Lower leg skin (tissue), 4 donors: ENCODE measurements around the gene TRIM68. TPM values are rescaled to one million over a fixed set of nuclear protein-coding genes. Genes with fewer than 3 reads are reported as not detected.

Experiments
- DNase-seq, 2 donors: peaks; one replicate each; pipeline ENCODE4 v3.0.0-alpha.2; 2019; ENCODE audit warnings: low spot score in 2 of 2
- H3K4me3 ChIP-seq: fragments of 200-600 bp; sonication (generic); 2 replicates; pipeline ENCODE4 v1.5.1; 2017; ENCODE audit warnings: mild to moderate bottlenecking, low read depth; ENCODE audit not compliant: poor library complexity, severe bottlenecking
- CTCF ChIP-seq, 3 donors: fragments of 450-650 bp; IDR thresholded peaks; one replicate each; pipeline ENCODE4 v1.5.1; 2016; ENCODE audit warnings: antibody characterized with exemption in 3 of 3, mild to moderate bottlenecking in 3 of 3, moderate library complexity in 2 of 3
- POLR2A ChIP-seq, 2 donors: fragments of 450-650 bp; IDR thresholded peaks; one replicate each; pipeline ENCODE4 v1.6.1; 2016 to 2017; ENCODE audit warnings: antibody characterized with exemption in 2 of 2, mild to moderate bottlenecking in 1 of 2, moderate library complexity in 1 of 2
- WGBS, 2 donors: methylation state at CpG; one replicate each; pipeline ENCODE4 v1.1.5; 2018; 5-methylcytosine and 5-hydroxymethylcytosine counted together
- intact Hi-C: fragments of 100-400 bp; cut with DNase I; formaldehyde crosslinking; loops from one replicate; pipeline ENCODE4 v1.15.0; 2023; ENCODE audit warnings: low total_unique reads
- total RNA-seq, 4 donors: library from RNA; depleted of rRNA; stranded (reverse); fragments of >200 nt; gene quantifications; one replicate each; pipeline ENCODE4 v1.1.0, GENCODE V29; 2016

Gene TRIM68
- total RNA-seq, 4 donors from 2014 or later = 7.3 to 12.5 (median 8.9) TPM

- H3K4me3 ChIP-seq = no peak within 1 kb of the TSS
- DNase-seq = no peak
- TF ChIP-seq POLR2A (IDR thresholded peaks at IDR 0.05) = no peak
- intact Hi-C loops = no loop called here
These were observed 26.6 kb downstream of the TRIM68 start, which contains the start of gene OR52I2 for GRCh38 chr11:4581443-4581842. Gene OR52I2 (plus strand): TSS chr11:4581743.

- no peak for TF ChIP-seq CTCF (IDR thresholded peaks at IDR 0.05)
- TF ChIP-seq POLR2A (IDR thresholded peaks at IDR 0.05) = no peak
- intact Hi-C loops = no loop called here
- H3K4me3 ChIP-seq = no peak overlapping the region
- DNase-seq = no peak
- WGBS, 2 donors = 78 to 84% methylated on average over 1 of the region's 1 CpG
These were observed 27.9 kb downstream of the TRIM68 start for GRCh38 chr11:4580124-4580523.

GRCh38 chr11:4578624-4579023 lies 29.4 kb downstream of the TRIM68 start:
- intact Hi-C loops = no loop called here
- no peak for DNase-seq
- TF ChIP-seq POLR2A (IDR thresholded peaks at IDR 0.05) = no peak
- TF ChIP-seq CTCF (IDR thresholded peaks at IDR 0.05) = no peak
- WGBS, 2 donors = 83 to 87% methylated on average over 6 of the region's 6 CpGs
- H3K4me3 ChIP-seq = no peak overlapping the region

- no peak for DNase-seq
- 58 to 75% methylated on average over 2 of the region's 2 CpGs for WGBS, 2 donors
- TF ChIP-seq CTCF (IDR thresholded peaks at IDR 0.05) (no peak), POLR2A (IDR thresholded peaks at IDR 0.05) (no peak)
- intact Hi-C loops = no loop called here
- H3K4me3 ChIP-seq = no peak overlapping the region
These were observed 30.3 kb downstream of the TRIM68 start for GRCh38 chr11:4577761-4578160.

GRCh38 chr11:4576880-4577279 lies 31.2 kb downstream of the TRIM68 start:
- no peak overlapping the region for H3K4me3 ChIP-seq
- intact Hi-C loops = no loop called here
- WGBS, 2 donors = 61 to 69% methylated on average over 3 of the region's 3 CpGs
- no peak for TF ChIP-seq CTCF (IDR thresholded peaks at IDR 0.05)
- DNase-seq = no peak

- 93 to 96% methylated on average over 18 of the region's 18 CpGs for WGBS, 2 donors
- intact Hi-C loops = no loop called here
- H3K4me3 ChIP-seq = no peak overlapping the region
- TF ChIP-seq CTCF (IDR thresholded peaks at IDR 0.05) = no peak
- TF ChIP-seq POLR2A (IDR thresholded peaks at IDR 0.05) = no peak
- DNase-seq = no peak
These were observed 39.0 kb downstream of the TRIM68 start for GRCh38 chr11:4569075-4569474.
